ENCODE data around the gene IL31. TPM values are rescaled to one million over a fixed set of nuclear protein-coding genes. Genes with fewer than 3 reads are reported as not detected.

The IL31 gene
- total and polyA plus RNA-seq, 2 donors (not counting 3 experiments of a cell fraction or from before 2014, with no cell fraction given), result not detected

- H3K4me2 ChIP-seq (ENCODE audit: insufficient read depth, low read length), result no peak overlapping the region
- no peaks in the 10 kb centered on the region for H3K4me1 ChIP-seq (ENCODE audit: control insufficient read depth, extremely low read depth, insufficient read depth, low read length)
- CTCF ChIA-PET, result interaction anchor here (0.6 to 0.9 kb wide), 2 partner anchors 13 to 246 kb away, joined by 3 read pairs; no protein-coding TSS in a partner anchor
- H3K27me3 ChIP-seq (ENCODE audit: control insufficient read depth in 2 of 2, insufficient read depth in 2 of 2, low read length in 2 of 2), result no peaks in the 10 kb centered on the region
- peaks cover 17 to 25% of the 10 kb centered on the region in 2 experiments for H3K36me3 ChIP-seq (ENCODE audit: control insufficient read depth in 2 of 2, extremely low read depth in 1 of 2, insufficient read depth in 2 of 2, low read length in 2 of 2)
- dilution Hi-C loops (cut with MboI; ENCODE audit: extremely low pct_ligation_motif_present, low sequenced_read_pairs) (no loop called here), intact Hi-C loops (cut with micrococcal nuclease) (no loop called here)
- H3K27ac ChIP-seq (ENCODE audit: insufficient read depth, low read depth, low read length), result no peak overlapping the region
- POLR2A ChIA-PET, result interaction anchor here (0.6 kb wide), 2 partner anchors 8 to 323 kb away, joined by 3 read pairs; no protein-coding TSS in a partner anchor
- H4K20me1 ChIP-seq (replicated peaks; ENCODE audit: control insufficient read depth, extremely low read depth, insufficient read depth, low read length), result no peaks in the 10 kb centered on the region
- H3K4me3 ChIP-seq (replicated peaks in 1 of 3; ENCODE audit: insufficient read depth in 1 of 3, low read depth in 1 of 3, low read length in 3 of 3), result no peak overlapping the region
- no peaks in the 10 kb centered on the region for H3K9me1 ChIP-seq (replicated peaks; ENCODE audit: control insufficient read depth, extremely low read depth, insufficient read depth, low read length)
- DNase-seq (ENCODE audit: low read depth, low spot score), result no peak
- TF ChIP-seq GATA2 (IDR thresholded peaks at IDR 0.05; ENCODE audit: insufficient read depth, insufficient read length, low read depth, low read length), result no peak
- no peak for TF ChIP-seq POLR2AphosphoS5 (IDR thresholded peaks at IDR 0.05; ENCODE audit: insufficient read depth, low read depth, low read length)
- TF ChIP-seq POLR2A (IDR thresholded peaks at IDR 0.05; ENCODE audit: low read depth, low read length), result no peak
- no peak for TF ChIP-seq CTCF (IDR thresholded peaks at IDR 0.05; ENCODE audit: extremely low read depth in 1 of 2, insufficient read depth in 1 of 2, low read depth in 1 of 2, low read length in 2 of 2)
- TF ChIP-seq MYC (IDR thresholded peaks at IDR 0.05; ENCODE audit: low read depth, low read length), result no peak
- TF ChIP-seq MAX (IDR thresholded peaks at IDR 0.05; ENCODE audit: insufficient read depth, insufficient read length), result no peak
- TF ChIP-seq JUN (IDR thresholded peaks at IDR 0.05; ENCODE audit: borderline replicate concordance, insufficient read depth, insufficient read length, low read depth), result no peak
- TF ChIP-seq FOS (IDR thresholded peaks at IDR 0.05; ENCODE audit: borderline replicate concordance, insufficient read depth, low read length), result no peak
- no peak for TF ChIP-seq EZH2 (IDR thresholded peaks at IDR 0.05; ENCODE audit: borderline replicate concordance, low read depth, low read length, severe bottlenecking)
- no peak overlapping the region for H3K9ac ChIP-seq (replicated peaks; ENCODE audit: extremely low read depth, insufficient read depth, low read length)
- no peaks in the 10 kb centered on the region for H3K9me3 ChIP-seq (replicated peaks; ENCODE audit: control insufficient read depth, insufficient read depth, low read length)
- H3K79me2 ChIP-seq (ENCODE audit: control insufficient read depth, insufficient read depth, low read length), result peaks cover 5% of the 10 kb centered on the region
- FAIRE-seq, result no peak
- no peak overlapping the region for H2AFZ ChIP-seq (ENCODE audit: low read depth, low read length)
- BruUV-seq (replicated peaks), result no TSS peak
Measured at GRCh38 chr12:122215771-122216170, 41.8 kb upstream of the IL31 start.

Measured in endothelial cell of umbilical vein (primary cell).